Liver (tissue), 9 donors: ENCODE results near the gene HSF4. TPM values are rescaled to one million over a fixed set of nuclear protein-coding genes. Genes with fewer than 3 reads are reported as not detected.

ENCODE experiments used
- DNase-seq: peaks from one replicate; pipeline ENCODE4 v3.0.0-alpha.2; 2017; ENCODE audit warnings: low spot score
- H3K27ac ChIP-seq, 2 donors: one replicate each; pipeline ENCODE4 v1.7.0; 2013; ENCODE audit warnings: inconsistent platforms in 2 of 2, low read length in 2 of 2, control low read depth in 1 of 2, low read depth in 1 of 2, mild to moderate bottlenecking in 1 of 2
- H3K27me3 ChIP-seq, 4 donors: one replicate each; pipeline versions ENCODE4 v1.6.1 to v1.7.0; 2013; ENCODE audit warnings: low read length in 3 of 4, inconsistent platforms in 1 of 4, mild to moderate bottlenecking in 1 of 4, moderate library complexity in 1 of 4; ENCODE audit not compliant: control insufficient read depth in 4 of 4, insufficient read depth in 4 of 4
- H3K36me3 ChIP-seq, 4 donors: one replicate each; pipeline versions ENCODE4 v1.6.1 to v1.7.0; 2013; ENCODE audit warnings: low read length in 3 of 4, mild to moderate bottlenecking in 3 of 4, low read depth in 1 of 4, moderate library complexity in 1 of 4; ENCODE audit not compliant: control insufficient read depth in 4 of 4, insufficient read depth in 3 of 4
- H3K4me1 ChIP-seq, 4 donors: one replicate each; pipeline versions ENCODE4 v1.6.1 to v1.7.0; 2013; ENCODE audit warnings: low read length in 3 of 4, mild to moderate bottlenecking in 3 of 4, moderate library complexity in 1 of 4; ENCODE audit not compliant: control insufficient read depth in 4 of 4, insufficient read depth in 4 of 4
- H3K4me3 ChIP-seq, 3 donors: one replicate each; pipeline versions ENCODE4 v1.6.1 to v1.7.0; 2013; ENCODE audit warnings: low read length in 3 of 3, control low read depth in 1 of 3, low read depth in 1 of 3, mild to moderate bottlenecking in 1 of 3
- H3K9ac ChIP-seq, 2 donors: one replicate each; pipeline ENCODE4 v1.7.0; 2013; ENCODE audit warnings: low read length in 2 of 2, mild to moderate bottlenecking in 2 of 2, moderate library complexity in 2 of 2, control low read depth in 1 of 2, low read depth in 1 of 2
- H3K9me3 ChIP-seq, 4 donors: one replicate each; pipeline versions ENCODE4 v1.6.1 to v1.7.0; 2013; ENCODE audit warnings: low read length in 3 of 4; ENCODE audit not compliant: control insufficient read depth in 4 of 4
- FOXA1 ChIP-seq: IDR thresholded peaks from 2 replicates; pipeline ENCODE4 v1.6.1; 2016; ENCODE audit warnings: antibody characterized with exemption
- FOXA2 ChIP-seq: IDR thresholded peaks from 2 replicates; pipeline ENCODE4 v1.6.1; 2016; ENCODE audit warnings: antibody characterized with exemption
- HNF4A ChIP-seq, 2 donors: conservative IDR thresholded peaks; 2 replicates each; pipeline ENCODE4 v1.6.1; 2016; ENCODE audit warnings: antibody characterized with exemption in 2 of 2, mild to moderate bottlenecking in 2 of 2
- JUND ChIP-seq, 2 donors: IDR thresholded peaks; 2 replicates each; pipeline ENCODE4 v1.6.1; 2016; ENCODE audit warnings: antibody characterized with exemption in 2 of 2
- RXRA ChIP-seq, 2 donors: IDR thresholded peaks; 2 replicates each; pipeline ENCODE4 v1.6.1; 2017 to 2018; ENCODE audit warnings: antibody characterized with exemption in 2 of 2, mild to moderate bottlenecking in 1 of 2
- SP1 ChIP-seq: IDR thresholded peaks from 2 replicates; pipeline ENCODE4 v1.6.1; 2018; ENCODE audit warnings: antibody characterized with exemption, mild to moderate bottlenecking
- TAF1 ChIP-seq: conservative IDR thresholded peaks from 2 replicates; pipeline ENCODE4 v1.6.1; 2016; ENCODE audit warnings: antibody characterized with exemption, mild to moderate bottlenecking
- YY1 ChIP-seq: IDR thresholded peaks from 2 replicates; pipeline ENCODE4 v1.6.1; 2016; ENCODE audit warnings: antibody characterized with exemption, mild to moderate bottlenecking
- WGBS: extraction: QIAGEN DNeasy Blood & Tissue Kit; methylation state at CpG from one replicate; pipeline ENCODE4 v1.1.7; 2013; 5-methylcytosine and 5-hydroxymethylcytosine counted together
- polyA plus RNA-seq, 2 donors: library from polyadenylated mRNA; stranded (reverse) in 1 of 2; unstranded in 1 of 2; fragments of 200-250 nt in 1 of 2; fragments of >200 nt in 1 of 2; fragmentation: Nextera tagmentation in 1 of 2; extraction: Ambion mirVana in 1 of 2; gene quantifications; one replicate each; pipeline versions ENCODE4 v1.2.1 to v1.2.3, GENCODE V29; 2013 to 2015
- total RNA-seq, 2 donors: library from RNA; depleted of rRNA; stranded (reverse); fragments of >200 nt; gene quantifications; one replicate each; pipeline ENCODE4 v1.2.3, GENCODE V29; 2014
- TF ChIP-seq, protein P1 (sequence below): IDR thresholded peaks from 2 replicates; pipeline ENCODE4 v1.6.1; 2016; ENCODE audit warnings: antibody characterized with exemption
- TF ChIP-seq, protein P2 (sequence below): IDR thresholded peaks from 2 replicates; pipeline ENCODE4 v1.6.1; 2016; ENCODE audit warnings: antibody characterized with exemption
- TF ChIP-seq, protein P3 (sequence below): IDR thresholded peaks from 2 replicates; pipeline ENCODE4 v1.6.1; 2016; ENCODE audit warnings: antibody characterized with exemption, mild to moderate bottlenecking
- TF ChIP-seq, protein P4 (sequence below): IDR thresholded peaks from 2 replicates; pipeline ENCODE4 v1.6.1; 2016; ENCODE audit warnings: antibody characterized with exemption
- TF ChIP-seq, protein P5 (sequence below): fragments of 150-350 bp; IDR thresholded peaks from 2 replicates; pipeline ENCODE4 v1.5.1; 2017; ENCODE audit warnings: improper control_type of control experiment, low read depth, low read length; ENCODE audit not compliant: missing input control
- donor health status: healthy.
- donor health status: healthy.
- donor health status: healthy.
- donor health status: healthy.
- donor health status: healthy.

HSF4 gene
- total and polyA plus RNA-seq, 4 donors = 0.42 to 5.1 (median 4.3) TPM

DNA sequence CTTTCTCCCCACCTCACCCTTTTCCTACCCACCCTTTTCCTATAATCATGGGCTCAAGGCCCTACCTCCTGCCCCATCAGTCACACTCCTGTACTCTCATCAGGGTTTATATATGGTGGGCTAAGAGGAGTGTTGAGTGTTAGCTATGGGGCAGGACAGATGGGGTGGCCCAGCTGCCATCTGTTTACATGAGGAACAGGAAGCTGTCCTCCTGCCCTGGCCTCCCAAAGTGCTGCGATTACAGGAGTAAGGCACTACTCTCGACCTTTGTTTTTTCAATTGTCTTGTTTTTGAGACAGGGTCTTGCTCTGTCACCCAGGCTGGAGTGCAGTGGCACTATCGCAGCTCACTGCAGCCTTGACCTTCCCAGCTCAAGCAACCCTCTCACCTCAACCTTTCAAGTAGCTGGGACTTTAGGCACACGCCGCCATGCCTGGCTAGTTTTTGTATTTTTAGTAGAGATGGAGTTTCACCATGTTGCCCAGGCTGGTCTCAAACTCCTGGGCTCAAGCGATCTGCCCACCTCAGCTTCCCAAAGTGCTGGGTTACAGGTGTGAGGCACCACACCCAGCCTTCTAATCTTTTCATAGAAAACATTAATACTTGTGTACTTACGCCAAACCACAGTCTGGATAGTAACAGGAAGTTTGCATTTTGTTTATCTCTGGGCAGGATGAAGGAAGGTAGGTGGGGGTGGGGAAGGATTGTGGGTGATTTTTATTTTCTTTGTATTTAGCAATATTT lies 6.5 kb upstream of the HSF4 start:
- Histone ChIP-seq H3K27me3 (no peaks in the 10 kb centered on the region), H3K4me3 (no peak overlapping the region), H3K9ac (no peak overlapping the region), H3K36me3 (no peaks in the 10 kb centered on the region), H3K27ac (peak overlapping the region in 1 of 2 donors; percentile 77), H3K9me3 (no peaks in the 10 kb centered on the region), H3K4me1 (peaks cover 7 to 46% (median 30%) of the 10 kb centered on the region in 4 donors)
- no peak for TF ChIP-seq JUND (IDR thresholded peaks at IDR 0.05)
- TF ChIP-seq FOXA2 = no peak
- TF ChIP-seq, protein P1, sequence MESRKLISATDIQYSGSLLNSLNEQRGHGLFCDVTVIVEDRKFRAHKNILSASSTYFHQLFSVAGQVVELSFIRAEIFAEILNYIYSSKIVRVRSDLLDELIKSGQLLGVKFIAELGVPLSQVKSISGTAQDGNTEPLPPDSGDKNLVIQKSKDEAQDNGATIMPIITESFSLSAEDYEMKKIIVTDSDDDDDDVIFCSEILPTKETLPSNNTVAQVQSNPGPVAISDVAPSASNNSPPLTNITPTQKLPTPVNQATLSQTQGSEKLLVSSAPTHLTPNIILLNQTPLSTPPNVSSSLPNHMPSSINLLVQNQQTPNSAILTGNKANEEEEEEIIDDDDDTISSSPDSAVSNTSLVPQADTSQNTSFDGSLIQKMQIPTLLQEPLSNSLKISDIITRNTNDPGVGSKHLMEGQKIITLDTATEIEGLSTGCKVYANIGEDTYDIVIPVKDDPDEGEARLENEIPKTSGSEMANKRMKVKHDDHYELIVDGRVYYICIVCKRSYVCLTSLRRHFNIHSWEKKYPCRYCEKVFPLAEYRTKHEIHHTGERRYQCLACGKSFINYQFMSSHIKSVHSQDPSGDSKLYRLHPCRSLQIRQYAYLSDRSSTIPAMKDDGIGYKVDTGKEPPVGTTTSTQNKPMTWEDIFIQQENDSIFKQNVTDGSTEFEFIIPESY = no peak
- TF ChIP-seq, protein P2, sequence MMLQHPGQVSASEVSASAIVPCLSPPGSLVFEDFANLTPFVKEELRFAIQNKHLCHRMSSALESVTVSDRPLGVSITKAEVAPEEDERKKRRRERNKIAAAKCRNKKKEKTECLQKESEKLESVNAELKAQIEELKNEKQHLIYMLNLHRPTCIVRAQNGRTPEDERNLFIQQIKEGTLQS = no peak
- no peak for TF ChIP-seq YY1
- TF ChIP-seq HNF4A (conservative IDR thresholded peaks at IDR 0.05) = no peak
- TF ChIP-seq, protein P3, sequence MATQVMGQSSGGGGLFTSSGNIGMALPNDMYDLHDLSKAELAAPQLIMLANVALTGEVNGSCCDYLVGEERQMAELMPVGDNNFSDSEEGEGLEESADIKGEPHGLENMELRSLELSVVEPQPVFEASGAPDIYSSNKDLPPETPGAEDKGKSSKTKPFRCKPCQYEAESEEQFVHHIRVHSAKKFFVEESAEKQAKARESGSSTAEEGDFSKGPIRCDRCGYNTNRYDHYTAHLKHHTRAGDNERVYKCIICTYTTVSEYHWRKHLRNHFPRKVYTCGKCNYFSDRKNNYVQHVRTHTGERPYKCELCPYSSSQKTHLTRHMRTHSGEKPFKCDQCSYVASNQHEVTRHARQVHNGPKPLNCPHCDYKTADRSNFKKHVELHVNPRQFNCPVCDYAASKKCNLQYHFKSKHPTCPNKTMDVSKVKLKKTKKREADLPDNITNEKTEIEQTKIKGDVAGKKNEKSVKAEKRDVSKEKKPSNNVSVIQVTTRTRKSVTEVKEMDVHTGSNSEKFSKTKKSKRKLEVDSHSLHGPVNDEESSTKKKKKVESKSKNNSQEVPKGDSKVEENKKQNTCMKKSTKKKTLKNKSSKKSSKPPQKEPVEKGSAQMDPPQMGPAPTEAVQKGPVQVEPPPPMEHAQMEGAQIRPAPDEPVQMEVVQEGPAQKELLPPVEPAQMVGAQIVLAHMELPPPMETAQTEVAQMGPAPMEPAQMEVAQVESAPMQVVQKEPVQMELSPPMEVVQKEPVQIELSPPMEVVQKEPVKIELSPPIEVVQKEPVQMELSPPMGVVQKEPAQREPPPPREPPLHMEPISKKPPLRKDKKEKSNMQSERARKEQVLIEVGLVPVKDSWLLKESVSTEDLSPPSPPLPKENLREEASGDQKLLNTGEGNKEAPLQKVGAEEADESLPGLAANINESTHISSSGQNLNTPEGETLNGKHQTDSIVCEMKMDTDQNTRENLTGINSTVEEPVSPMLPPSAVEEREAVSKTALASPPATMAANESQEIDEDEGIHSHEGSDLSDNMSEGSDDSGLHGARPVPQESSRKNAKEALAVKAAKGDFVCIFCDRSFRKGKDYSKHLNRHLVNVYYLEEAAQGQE = no peak
- TF ChIP-seq SP1 = no peak
- no peak for TF ChIP-seq RXRA (IDR thresholded peaks at IDR 0.05)
- TF ChIP-seq, protein P4, sequence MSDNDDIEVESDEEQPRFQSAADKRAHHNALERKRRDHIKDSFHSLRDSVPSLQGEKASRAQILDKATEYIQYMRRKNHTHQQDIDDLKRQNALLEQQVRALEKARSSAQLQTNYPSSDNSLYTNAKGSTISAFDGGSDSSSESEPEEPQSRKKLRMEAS = no peak
- no peak for TF ChIP-seq FOXA1
- no peak for TF ChIP-seq TAF1
- TF ChIP-seq, protein P5, sequence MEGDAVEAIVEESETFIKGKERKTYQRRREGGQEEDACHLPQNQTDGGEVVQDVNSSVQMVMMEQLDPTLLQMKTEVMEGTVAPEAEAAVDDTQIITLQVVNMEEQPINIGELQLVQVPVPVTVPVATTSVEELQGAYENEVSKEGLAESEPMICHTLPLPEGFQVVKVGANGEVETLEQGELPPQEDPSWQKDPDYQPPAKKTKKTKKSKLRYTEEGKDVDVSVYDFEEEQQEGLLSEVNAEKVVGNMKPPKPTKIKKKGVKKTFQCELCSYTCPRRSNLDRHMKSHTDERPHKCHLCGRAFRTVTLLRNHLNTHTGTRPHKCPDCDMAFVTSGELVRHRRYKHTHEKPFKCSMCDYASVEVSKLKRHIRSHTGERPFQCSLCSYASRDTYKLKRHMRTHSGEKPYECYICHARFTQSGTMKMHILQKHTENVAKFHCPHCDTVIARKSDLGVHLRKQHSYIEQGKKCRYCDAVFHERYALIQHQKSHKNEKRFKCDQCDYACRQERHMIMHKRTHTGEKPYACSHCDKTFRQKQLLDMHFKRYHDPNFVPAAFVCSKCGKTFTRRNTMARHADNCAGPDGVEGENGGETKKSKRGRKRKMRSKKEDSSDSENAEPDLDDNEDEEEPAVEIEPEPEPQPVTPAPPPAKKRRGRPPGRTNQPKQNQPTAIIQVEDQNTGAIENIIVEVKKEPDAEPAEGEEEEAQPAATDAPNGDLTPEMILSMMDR = no peak
- DNase-seq = no peak
- WGBS = 84% methylated on average over 7 of the region's 7 CpGs
